Measurements from ENCODE around the gene POTEH.
"Not testable (repeated sequence)": the region's sequence is repeated elsewhere in the genome, so short reads cannot be mapped to it uniquely, and the experiment has no call there.

Gene POTEH

DNA sequence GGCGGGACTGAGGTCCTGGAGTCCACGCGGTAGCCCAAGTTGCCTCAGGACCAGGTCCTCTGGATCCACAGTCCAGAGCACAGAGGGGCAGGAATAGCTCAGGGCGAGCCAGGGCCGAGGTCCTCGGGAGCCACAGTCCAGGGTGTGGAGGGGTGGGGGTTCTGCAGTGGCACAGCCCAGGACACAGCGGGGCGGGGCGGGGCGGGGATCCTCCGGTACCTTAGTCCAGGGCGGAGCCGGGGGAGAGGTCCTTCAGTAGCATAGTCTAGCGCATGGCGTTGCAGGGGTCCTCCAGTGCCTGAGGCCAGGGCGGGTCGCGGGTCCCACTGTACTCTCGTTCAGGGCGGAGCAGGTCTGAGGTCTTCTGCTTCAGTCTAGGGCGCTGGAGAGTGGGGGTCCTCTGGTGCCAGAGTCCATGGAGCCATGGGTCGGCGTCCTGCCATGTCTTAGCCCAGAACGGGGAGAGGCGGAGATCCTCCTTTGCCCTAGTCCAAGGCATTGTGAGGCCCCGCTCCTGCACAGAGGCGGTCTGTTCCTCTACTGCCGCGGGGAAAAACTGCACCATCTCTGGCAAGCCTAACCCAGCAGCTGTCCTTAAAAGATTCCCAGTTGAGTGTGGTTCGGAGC, 71.4 kb downstream of the POTEH start:
- H3K4me1 Mint-ChIP-seq, H3K36me3 Mint-ChIP-seq, H3K27ac Mint-ChIP-seq, H3K4me3 Mint-ChIP-seq, H3K9me3 Mint-ChIP-seq, H3K27me3 Mint-ChIP-seq, DNase-seq, CTCF ChIA-PET: not testable (repeated sequence)

DNA sequence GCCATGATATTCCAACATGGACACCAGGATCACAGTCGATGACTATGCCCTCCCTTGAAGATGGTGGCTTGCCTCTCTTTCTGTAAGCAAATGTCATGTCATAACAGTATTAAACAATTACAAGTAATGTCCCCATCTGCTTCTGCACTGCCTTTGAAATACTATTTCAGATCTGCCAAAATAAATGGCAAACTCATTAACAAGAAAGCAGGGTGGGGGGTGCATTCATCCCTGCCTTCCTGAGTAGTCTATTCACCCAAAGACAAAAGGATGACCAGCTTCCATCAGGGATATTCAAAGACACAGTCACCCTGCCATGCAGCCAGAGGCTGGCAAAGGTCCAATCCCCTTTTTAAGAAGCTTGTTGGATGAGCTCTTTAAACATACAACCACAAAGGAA, 73.7 kb downstream of the POTEH start:
- H3K27ac Mint-ChIP-seq, DNase-seq, H3K36me3 Mint-ChIP-seq, H3K9me3 Mint-ChIP-seq, CTCF ChIA-PET, H3K27me3 Mint-ChIP-seq, H3K4me3 Mint-ChIP-seq, H3K4me1 Mint-ChIP-seq: not testable (repeated sequence)

Measured in activated naive CD4-positive, alpha-beta T cell treated with anti-CD3 and anti-CD28 coated beads, Interleukin-2, amount 10 ng/mL, durations not matched to agents 7 days and 5 days (primary cell).